ENCODE measurements around the gene STK17A.

The STK17A gene

DNA sequence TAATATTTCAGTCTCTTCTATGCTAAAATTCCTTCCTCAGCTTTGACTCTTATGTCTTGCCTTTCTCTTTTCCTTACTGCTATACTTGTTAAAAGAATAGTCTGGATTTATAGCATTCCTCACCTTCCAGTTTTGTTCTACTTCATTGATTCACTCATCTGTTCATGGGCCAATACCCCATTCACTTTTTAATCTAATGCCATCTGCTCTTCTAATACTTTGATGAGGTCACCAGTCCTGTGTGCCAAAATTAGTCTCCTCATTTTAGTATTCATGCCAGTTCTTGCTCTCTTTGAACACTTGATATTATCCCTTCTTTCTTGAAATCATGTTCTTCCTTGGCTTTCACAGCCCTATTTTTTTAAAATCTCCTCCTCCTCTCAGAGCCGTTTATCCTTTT, 19.3 kb downstream of the STK17A start:
- H3K9me3 ChIP-seq (ENCODE audit: control insufficient read depth, insufficient read depth, low read depth, low read length), result peaks cover 5% of the 10 kb centered on the region
- no peak overlapping the region for H3K9ac ChIP-seq (ENCODE audit: low read length)
- peaks cover 14% of the 10 kb centered on the region for H3K36me3 ChIP-seq (ENCODE audit: control insufficient read depth, insufficient read depth, low read length)
- peaks cover 8% of the 10 kb centered on the region for H3K4me1 ChIP-seq (ENCODE audit: control insufficient read depth, insufficient read depth, low read length)
- H3K27me3 ChIP-seq (ENCODE audit: control insufficient read depth, insufficient read depth, low read length), result no peaks in the 10 kb centered on the region
- no peak overlapping the region for H3K27ac ChIP-seq (ENCODE audit: low read depth, low read length)
- no peak overlapping the region for H3K4me3 ChIP-seq (ENCODE audit: low read depth, low read length)

DNA sequence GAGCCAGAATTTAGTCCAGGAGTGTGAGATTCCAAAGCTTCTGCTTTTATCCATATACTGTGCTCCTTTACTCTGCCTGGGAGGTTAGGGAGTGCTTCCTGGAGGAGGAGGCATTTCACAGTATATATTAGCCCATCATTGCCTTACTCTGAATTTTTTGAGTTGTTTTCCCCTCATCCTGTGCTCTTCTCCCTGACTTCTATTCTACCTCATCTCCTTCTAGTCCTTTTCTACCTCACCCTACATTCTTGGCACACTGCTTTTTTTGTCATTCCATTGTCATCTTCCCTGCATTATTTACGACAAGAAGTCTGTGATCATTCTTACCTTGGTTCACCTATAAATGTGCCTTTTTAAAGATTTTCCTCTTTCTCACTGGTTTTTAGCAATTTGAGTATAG, 21.3 kb downstream of the STK17A start:
- peaks cover 17% of the 10 kb centered on the region for H3K36me3 ChIP-seq (ENCODE audit: control insufficient read depth, insufficient read depth, low read length)
- H3K4me1 ChIP-seq (ENCODE audit: control insufficient read depth, insufficient read depth, low read length), result peaks cover 8% of the 10 kb centered on the region
- H3K27ac ChIP-seq (ENCODE audit: low read depth, low read length), result no peak overlapping the region
- H3K9ac ChIP-seq (ENCODE audit: low read length), result no peak overlapping the region
- H3K4me3 ChIP-seq (ENCODE audit: low read depth, low read length), result no peak overlapping the region
- no peaks in the 10 kb centered on the region for H3K27me3 ChIP-seq (ENCODE audit: control insufficient read depth, insufficient read depth, low read length)
- peaks cover 5% of the 10 kb centered on the region for H3K9me3 ChIP-seq (ENCODE audit: control insufficient read depth, insufficient read depth, low read depth, low read length)

DNA sequence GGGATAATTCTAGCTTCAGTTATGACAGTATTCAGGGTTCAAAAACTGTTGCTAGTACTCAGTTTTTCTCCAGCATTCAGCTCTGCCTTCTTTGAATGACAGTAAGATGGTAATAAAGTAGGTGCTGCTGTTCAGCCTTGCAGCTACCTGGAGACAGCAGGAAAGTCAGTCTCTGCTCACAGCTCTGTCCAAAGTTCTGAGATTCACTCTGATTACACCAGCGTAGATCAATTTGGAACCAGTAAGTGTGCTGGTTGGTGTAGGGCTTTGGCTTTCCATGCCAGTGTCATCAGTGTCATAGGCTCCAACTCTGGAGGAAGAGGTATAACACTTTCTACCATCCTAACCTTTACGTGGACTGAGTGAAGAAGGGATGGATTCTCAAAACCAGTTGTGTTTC, 26.2 kb downstream of the STK17A start:
- Histone ChIP-seq H3K36me3 (ENCODE audit: control insufficient read depth, insufficient read depth, low read length) (peaks cover 32% of the 10 kb centered on the region), H3K9ac (ENCODE audit: low read length) (no peak overlapping the region), H3K4me3 (ENCODE audit: low read depth, low read length) (no peak overlapping the region), H3K27ac (ENCODE audit: low read depth, low read length) (no peak overlapping the region), H3K9me3 (ENCODE audit: control insufficient read depth, insufficient read depth, low read depth, low read length) (peaks cover 4% of the 10 kb centered on the region), H3K27me3 (ENCODE audit: control insufficient read depth, insufficient read depth, low read length) (no peaks in the 10 kb centered on the region), H3K4me1 (ENCODE audit: control insufficient read depth, insufficient read depth, low read length) (no peaks in the 10 kb centered on the region)

DNA sequence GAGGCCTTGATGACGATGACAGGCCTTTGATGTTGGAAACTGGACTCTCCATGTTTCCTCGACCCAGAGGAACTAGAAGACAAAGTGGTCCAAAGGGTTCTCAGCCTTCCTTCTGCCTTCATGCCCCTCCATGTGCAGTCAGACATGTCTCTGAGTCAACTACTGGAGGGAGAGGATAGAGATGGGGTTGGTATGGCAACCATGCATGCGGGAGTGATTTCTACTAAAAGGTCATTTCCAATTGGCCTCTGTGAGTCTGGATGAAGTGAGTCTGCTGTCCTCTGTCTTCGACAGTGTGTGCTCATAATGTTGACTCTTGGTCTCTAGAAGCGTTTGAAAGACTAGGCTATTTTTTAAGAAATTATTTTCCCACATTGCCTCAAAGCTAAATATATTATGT, 29.2 kb downstream of the STK17A start:
- Histone ChIP-seq H3K36me3 (ENCODE audit: control insufficient read depth, insufficient read depth, low read length) (peaks cover 39% of the 10 kb centered on the region), H3K4me1 (ENCODE audit: control insufficient read depth, insufficient read depth, low read length) (no peaks in the 10 kb centered on the region), H3K27ac (ENCODE audit: low read depth, low read length) (no peak overlapping the region), H3K9ac (ENCODE audit: low read length) (no peak overlapping the region), H3K4me3 (ENCODE audit: low read depth, low read length) (no peak overlapping the region), H3K27me3 (ENCODE audit: control insufficient read depth, insufficient read depth, low read length) (no peaks in the 10 kb centered on the region), H3K9me3 (ENCODE audit: control insufficient read depth, insufficient read depth, low read depth, low read length) (no peaks in the 10 kb centered on the region)

DNA sequence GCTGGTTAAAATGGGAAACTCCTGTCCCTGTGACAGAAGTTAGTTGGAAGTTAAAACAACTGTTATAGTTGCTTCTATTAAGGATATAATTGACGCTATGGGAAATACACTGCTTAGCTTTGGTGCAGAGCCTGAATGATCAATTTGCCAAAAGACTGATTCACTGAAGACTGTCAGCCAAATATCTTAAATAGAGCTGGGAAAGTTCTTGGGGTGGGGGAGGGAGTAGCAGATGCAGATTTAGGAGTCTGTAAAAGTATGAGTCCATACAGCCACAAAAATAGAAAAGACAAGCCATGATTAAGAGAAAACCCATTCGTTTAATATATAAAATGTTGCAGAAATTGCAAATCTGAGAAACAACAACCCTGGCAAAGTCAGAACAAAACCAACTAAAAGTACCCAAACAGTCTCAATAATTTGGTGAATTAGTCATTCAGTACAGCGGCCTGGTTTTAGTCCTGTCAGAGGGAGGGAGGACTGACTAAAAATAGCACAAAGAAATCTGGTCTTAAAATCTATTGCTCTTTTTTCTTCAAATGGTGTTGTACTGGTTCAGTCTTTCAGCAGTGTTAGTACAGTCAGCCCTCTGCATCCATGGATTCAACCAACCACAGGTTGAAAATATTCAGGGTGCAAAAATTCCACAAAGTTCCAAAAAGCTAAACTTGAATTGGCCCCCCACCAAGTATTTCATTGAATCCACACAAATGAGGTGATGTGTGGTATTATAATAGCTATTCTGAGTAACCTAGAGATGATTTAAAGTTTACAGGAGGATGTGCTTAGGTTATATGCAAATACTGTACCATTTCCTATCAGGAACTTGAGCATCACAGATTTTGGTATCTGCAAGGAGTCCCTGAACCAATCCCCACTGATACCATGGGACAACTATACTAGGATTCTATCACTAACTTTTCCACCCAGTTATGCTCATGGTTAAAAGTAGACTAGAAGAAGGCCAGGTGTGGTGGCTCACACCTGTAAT, 30.0 kb downstream of the STK17A start:
- no peak overlapping the region for H3K9ac ChIP-seq (ENCODE audit: low read length)
- H3K4me1 ChIP-seq (ENCODE audit: control insufficient read depth, insufficient read depth, low read length), result no peaks in the 10 kb centered on the region
- H3K27ac ChIP-seq (ENCODE audit: low read depth, low read length), result no peak overlapping the region
- H3K9me3 ChIP-seq (ENCODE audit: control insufficient read depth, insufficient read depth, low read depth, low read length), result no peaks in the 10 kb centered on the region
- H3K36me3 ChIP-seq (ENCODE audit: control insufficient read depth, insufficient read depth, low read length), result peaks cover 39% of the 10 kb centered on the region
- no peaks in the 10 kb centered on the region for H3K27me3 ChIP-seq (ENCODE audit: control insufficient read depth, insufficient read depth, low read length)
- H3K4me3 ChIP-seq (ENCODE audit: low read depth, low read length), result no peak overlapping the region

DNA sequence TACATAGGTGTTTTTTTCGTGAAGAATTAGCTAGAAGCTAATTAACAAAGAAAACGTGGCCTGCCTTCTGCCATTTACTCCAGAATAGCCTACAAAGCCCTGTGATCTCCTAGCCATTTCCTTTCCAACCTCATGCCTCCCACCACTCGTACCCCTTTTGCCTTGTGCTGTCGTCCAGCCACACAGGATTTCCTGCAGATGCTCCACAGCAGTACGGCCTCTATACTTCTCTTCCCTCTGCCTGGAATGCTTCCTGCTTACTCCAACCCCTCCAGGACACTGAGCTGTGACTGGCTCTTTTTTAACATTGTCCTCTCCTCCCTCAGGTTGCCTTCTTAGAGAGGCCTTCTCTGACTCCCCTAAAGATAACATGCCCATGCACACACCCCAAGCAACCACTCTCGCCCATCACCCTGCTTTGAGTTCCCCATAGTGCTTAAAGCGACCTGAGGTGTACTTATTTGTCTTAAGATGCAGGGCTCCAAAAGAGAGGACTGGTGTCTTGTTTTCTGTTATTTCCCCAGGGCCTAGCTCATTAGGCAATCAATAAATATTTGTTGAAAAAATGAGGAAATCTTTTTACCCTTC, 32.7 kb downstream of the STK17A start:
- no peak overlapping the region for H3K4me3 ChIP-seq (ENCODE audit: low read depth, low read length)
- H3K36me3 ChIP-seq (ENCODE audit: control insufficient read depth, insufficient read depth, low read length), result peaks cover 33% of the 10 kb centered on the region
- no peaks in the 10 kb centered on the region for H3K9me3 ChIP-seq (ENCODE audit: control insufficient read depth, insufficient read depth, low read depth, low read length)
- H3K4me1 ChIP-seq (ENCODE audit: control insufficient read depth, insufficient read depth, low read length), result 0 out of 2 replicates have a peak, but pooled peaks cover 2% of the 10 kb centered on the region
- H3K9ac ChIP-seq (ENCODE audit: low read length), result no peak overlapping the region
- H3K27me3 ChIP-seq (ENCODE audit: control insufficient read depth, insufficient read depth, low read length), result no peaks in the 10 kb centered on the region
- H3K27ac ChIP-seq (ENCODE audit: low read depth, low read length), result no peak overlapping the region

DNA sequence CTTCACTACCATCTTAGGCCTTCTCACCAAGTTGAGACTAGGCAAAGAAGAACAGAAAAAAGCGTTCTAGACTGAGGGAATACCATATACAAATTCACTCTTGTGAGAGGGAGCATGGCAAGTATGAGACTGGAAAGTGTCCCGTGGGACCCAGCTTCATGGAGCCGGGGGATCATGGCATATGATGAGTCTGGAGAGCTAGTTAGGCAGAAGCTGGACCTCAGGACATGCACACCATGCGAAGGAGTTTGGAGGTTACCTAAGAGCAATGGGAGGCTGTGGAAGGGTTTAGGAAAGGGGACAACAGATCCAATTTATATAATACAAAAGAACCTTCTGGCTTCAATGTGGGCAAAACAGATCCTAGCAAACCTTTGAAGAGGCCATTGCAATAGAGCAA, 34.1 kb downstream of the STK17A start:
- Histone ChIP-seq H3K4me1 (ENCODE audit: control insufficient read depth, insufficient read depth, low read length) (0 out of 2 replicates have a peak, but pooled peaks cover 2% of the 10 kb centered on the region), H3K36me3 (ENCODE audit: control insufficient read depth, insufficient read depth, low read length) (peaks cover 29% of the 10 kb centered on the region), H3K4me3 (ENCODE audit: low read depth, low read length) (no peak overlapping the region), H3K27ac (ENCODE audit: low read depth, low read length) (no peak overlapping the region), H3K9me3 (ENCODE audit: control insufficient read depth, insufficient read depth, low read depth, low read length) (no peaks in the 10 kb centered on the region), H3K9ac (ENCODE audit: low read length) (no peak overlapping the region), H3K27me3 (ENCODE audit: control insufficient read depth, insufficient read depth, low read length) (no peaks in the 10 kb centered on the region)

DNA sequence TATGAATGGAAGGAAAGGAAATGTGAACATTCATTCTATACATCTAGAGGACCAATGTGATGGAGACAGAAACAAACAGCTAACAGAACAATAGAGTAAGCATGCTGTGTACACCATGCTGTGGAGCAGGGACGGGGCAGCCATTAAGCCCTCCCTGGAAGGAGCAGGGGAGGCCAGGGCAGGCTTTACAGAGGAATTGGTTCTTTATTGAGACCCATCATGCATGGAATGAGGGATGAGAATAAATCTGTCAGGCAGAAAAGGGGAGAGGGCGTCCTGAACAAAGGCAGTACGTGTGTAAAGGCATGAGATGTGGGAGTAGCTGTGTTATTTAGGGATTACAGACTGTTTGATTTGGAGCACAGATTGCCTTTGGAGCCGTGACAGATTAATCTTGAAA, 35.2 kb downstream of the STK17A start:
- Histone ChIP-seq H3K9me3 (ENCODE audit: control insufficient read depth, insufficient read depth, low read depth, low read length) (no peaks in the 10 kb centered on the region), H3K27ac (ENCODE audit: low read depth, low read length) (no peak overlapping the region), H3K9ac (ENCODE audit: low read length) (no peak overlapping the region), H3K4me1 (ENCODE audit: control insufficient read depth, insufficient read depth, low read length) (0 out of 2 replicates have a peak, but pooled peaks cover 2% of the 10 kb centered on the region), H3K36me3 (ENCODE audit: control insufficient read depth, insufficient read depth, low read length) (peaks cover 27% of the 10 kb centered on the region), H3K27me3 (ENCODE audit: control insufficient read depth, insufficient read depth, low read length) (no peaks in the 10 kb centered on the region), H3K4me3 (ENCODE audit: low read depth, low read length) (no peak overlapping the region)

DNA sequence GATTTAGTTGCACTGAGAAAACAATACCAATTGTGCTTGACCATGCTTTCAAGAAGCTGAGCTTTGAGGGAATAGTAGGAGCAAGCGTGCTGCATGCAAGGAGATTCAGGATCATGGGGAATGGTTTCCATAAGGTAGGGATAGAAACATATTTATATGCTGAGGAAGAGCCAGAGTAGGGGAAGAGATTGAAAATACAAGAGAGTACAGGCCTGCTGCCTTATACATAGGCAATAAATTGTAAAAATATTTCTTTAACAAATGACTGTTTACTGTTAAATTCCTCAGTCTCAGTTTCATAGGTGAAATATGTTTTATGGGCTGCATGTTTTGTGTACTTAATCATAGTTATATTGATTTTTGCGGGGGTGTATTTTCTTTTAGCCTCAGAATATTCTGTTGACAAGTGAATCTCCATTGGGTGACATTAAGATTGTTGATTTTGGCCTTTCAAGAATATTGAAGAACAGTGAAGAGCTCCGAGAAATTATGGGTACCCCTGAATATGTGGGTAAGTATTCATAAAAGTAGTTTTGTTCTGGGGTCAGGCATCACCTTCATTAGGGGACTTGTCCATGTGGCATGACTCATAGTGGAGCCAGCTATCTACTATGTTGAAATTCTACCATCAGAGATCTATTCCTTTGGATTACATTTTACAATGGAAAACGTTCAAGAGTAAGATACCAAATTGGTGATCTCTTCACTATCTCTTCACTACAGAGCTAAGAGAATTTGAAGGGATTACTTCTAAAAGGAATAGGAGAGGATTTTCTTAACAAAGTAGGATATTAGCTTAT, 36.5 kb downstream of the STK17A start:
- Histone ChIP-seq H3K4me3 (ENCODE audit: low read depth, low read length) (no peak overlapping the region), H3K4me1 (ENCODE audit: control insufficient read depth, insufficient read depth, low read length) (0 out of 2 replicates have a peak, but pooled peaks cover 2% of the 10 kb centered on the region), H3K9ac (ENCODE audit: low read length) (no peak overlapping the region), H3K36me3 (ENCODE audit: control insufficient read depth, insufficient read depth, low read length) (peaks cover 32% of the 10 kb centered on the region), H3K27me3 (ENCODE audit: control insufficient read depth, insufficient read depth, low read length) (no peaks in the 10 kb centered on the region), H3K27ac (ENCODE audit: low read depth, low read length) (no peak overlapping the region), H3K9me3 (ENCODE audit: control insufficient read depth, insufficient read depth, low read depth, low read length) (no peaks in the 10 kb centered on the region)

DNA sequence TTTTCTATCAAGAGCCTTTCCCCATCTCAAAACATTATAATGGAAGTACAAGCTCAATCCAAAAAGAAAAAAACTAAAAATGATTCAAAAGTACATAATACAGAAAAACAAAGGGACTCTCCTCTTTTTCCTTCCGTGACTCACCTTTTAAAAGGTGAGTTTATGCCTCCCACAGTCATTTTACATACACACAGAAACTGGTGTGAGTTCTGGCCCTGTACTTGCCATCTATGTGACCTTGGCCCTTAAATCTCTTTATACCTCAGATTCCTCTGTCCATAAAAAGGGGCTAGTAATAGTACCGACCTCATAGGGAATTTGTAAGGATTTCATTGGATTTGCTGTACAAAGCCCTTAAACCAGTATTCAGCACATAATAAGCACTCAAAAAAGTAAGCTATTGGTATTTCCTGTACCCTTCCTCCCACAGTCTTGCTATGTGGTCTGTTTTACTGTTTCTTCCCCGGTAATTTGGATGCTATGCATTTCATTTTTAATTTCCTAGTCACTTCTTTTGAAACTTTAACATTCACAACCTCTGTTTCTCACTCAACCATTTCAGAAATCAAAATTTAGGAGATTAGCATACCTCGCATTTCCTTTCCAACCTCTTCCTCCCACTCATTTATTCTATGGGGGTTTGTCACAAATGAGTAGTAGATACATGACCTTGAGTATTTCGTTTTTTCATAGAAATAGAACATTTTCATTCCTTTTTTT, 39.0 kb downstream of the STK17A start:
- Histone ChIP-seq H3K4me3 (ENCODE audit: low read depth, low read length) (no peak overlapping the region), H3K9ac (ENCODE audit: low read length) (no peak overlapping the region), H3K36me3 (ENCODE audit: control insufficient read depth, insufficient read depth, low read length) (peaks cover 42% of the 10 kb centered on the region), H3K27ac (ENCODE audit: low read depth, low read length) (no peak overlapping the region), H3K27me3 (ENCODE audit: control insufficient read depth, insufficient read depth, low read length) (no peaks in the 10 kb centered on the region), H3K4me1 (ENCODE audit: control insufficient read depth, insufficient read depth, low read length) (peaks cover 8% of the 10 kb centered on the region; the same call in 1 of the 2 replicates), H3K9me3 (ENCODE audit: control insufficient read depth, insufficient read depth, low read depth, low read length) (no peaks in the 10 kb centered on the region)

Data from HUES6 (cell line).